Right atrium auricular region (tissue), 2 donors: Measurements from ENCODE around the gene MS4A10. TPM values are rescaled to one million over a fixed set of nuclear protein-coding genes. Genes with fewer than 3 reads are reported as not detected.

ENCODE experiments used
- DNase-seq: peaks from one replicate; pipeline ENCODE4 v3.0.0-alpha.2; 2019; ENCODE audit warnings: low spot score
- H3K27ac ChIP-seq, 2 donors: fragments of 200-600 bp; sonication (generic); 1 replicate in 1 of 2; 2 replicates in 1 of 2; pipeline ENCODE4 v1.5.1; 2016 to 2019
- H3K27me3 ChIP-seq, 2 donors: fragments of 200-600 bp; sonication (generic); one replicate each; pipeline versions ENCODE4 v1.5.1 to v1.6.0; 2017 to 2019
- H3K36me3 ChIP-seq: fragments of 200-600 bp; sonication (generic); one replicate; pipeline ENCODE4 v1.5.1; 2016
- H3K4me1 ChIP-seq, 2 donors: fragments of 200-600 bp; sonication (generic); one replicate each; pipeline versions ENCODE4 v1.5.1 to v1.6.0; 2017 to 2019
- H3K4me3 ChIP-seq, 2 donors: fragments of 200-600 bp; sonication (generic); 1 replicate in 1 of 2; 2 replicates in 1 of 2; pipeline ENCODE4 v1.5.1; 2017 to 2019; ENCODE audit warnings: mild to moderate bottlenecking in 1 of 2, moderate library complexity in 1 of 2
- H3K9me3 ChIP-seq, 2 donors: fragments of 200-600 bp; sonication (generic); one replicate each; pipeline ENCODE4 v1.5.1; 2019
- total RNA-seq, 2 donors: library from RNA; depleted of rRNA; stranded (reverse); fragments of >200 nt; gene quantifications; one replicate each; pipeline ENCODE4 v1.1.0, GENCODE V29; 2016
- TF ChIP-seq, protein P1 (sequence below), 2 donors: fragments of 200-600 bp; sonication (generic); IDR thresholded peaks; one replicate each; pipeline ENCODE4 v1.5.1; 2019; ENCODE audit warnings: antibody characterized with exemption in 2 of 2

Gene MS4A10
- total RNA-seq = not detected

DNA sequence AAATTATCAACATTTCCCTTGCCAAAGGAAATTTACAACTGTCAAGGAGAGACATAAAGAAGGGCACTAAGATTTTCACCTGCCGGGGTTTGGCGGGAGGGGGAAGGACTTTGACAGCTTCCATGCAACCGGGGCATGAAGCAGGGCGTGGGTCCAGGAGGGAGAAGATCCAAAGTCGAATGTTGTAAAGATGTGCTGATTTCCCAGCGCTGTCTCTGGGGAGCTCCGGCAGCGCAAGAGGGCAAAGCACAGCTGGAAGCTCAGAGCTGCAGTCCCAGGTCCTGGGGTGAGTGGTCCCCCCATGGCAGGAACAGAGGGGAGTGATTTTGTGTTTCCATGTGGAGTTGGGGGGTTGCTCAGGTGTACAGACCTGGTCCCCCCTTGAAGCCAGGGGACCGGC is at the start of gene MS4A10:
TSS of gene MS4A10 (plus strand) at position 198 of the 400 bp plus-strand sequence. CDS start 5,003 bp downstream, outside the sequence.
- TF ChIP-seq, protein P1, sequence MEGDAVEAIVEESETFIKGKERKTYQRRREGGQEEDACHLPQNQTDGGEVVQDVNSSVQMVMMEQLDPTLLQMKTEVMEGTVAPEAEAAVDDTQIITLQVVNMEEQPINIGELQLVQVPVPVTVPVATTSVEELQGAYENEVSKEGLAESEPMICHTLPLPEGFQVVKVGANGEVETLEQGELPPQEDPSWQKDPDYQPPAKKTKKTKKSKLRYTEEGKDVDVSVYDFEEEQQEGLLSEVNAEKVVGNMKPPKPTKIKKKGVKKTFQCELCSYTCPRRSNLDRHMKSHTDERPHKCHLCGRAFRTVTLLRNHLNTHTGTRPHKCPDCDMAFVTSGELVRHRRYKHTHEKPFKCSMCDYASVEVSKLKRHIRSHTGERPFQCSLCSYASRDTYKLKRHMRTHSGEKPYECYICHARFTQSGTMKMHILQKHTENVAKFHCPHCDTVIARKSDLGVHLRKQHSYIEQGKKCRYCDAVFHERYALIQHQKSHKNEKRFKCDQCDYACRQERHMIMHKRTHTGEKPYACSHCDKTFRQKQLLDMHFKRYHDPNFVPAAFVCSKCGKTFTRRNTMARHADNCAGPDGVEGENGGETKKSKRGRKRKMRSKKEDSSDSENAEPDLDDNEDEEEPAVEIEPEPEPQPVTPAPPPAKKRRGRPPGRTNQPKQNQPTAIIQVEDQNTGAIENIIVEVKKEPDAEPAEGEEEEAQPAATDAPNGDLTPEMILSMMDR (IDR thresholded peaks at IDR 0.05) = no peak
- Histone ChIP-seq H3K4me1 (peaks cover 0 to 19% of the 10 kb centered on the region in 2 donors), H3K4me3 (no peak within 1 kb of the TSS), H3K27ac (no peak within 1 kb of the TSS), H3K9me3 (no peaks in the 10 kb centered on the region), H3K36me3 (no peaks in the 10 kb centered on the region), H3K27me3 (no peaks in the 10 kb centered on the region)
- no peak for DNase-seq

DNA sequence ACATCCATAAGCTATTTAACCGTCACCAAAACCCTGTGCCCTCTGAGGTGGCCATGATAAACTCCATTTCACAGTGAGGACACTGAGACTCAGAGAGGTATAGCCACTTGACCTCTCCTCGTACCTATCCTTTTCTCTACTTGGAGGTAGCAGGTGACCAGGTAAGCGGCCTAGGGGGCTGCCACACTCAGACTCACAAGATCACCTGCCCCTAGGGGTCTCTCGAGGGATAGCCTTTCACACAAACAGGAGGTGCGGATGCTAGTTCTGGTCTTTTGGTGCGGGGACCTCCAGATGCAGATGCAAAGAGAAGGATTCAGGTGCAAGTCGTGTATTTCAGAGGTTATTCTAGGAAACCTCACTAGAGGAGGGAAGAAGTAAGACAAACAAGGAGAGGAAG is 46.0 kb upstream of the MS4A10 start:
- H3K27ac ChIP-seq = no peak overlapping the region
- no peaks in the 10 kb centered on the region for H3K36me3 ChIP-seq
- TF ChIP-seq, protein P1 (IDR thresholded peaks at IDR 0.05) = no peak
- H3K4me1 ChIP-seq = no peaks in the 10 kb centered on the region
- no peak overlapping the region for H3K4me3 ChIP-seq
- H3K9me3 ChIP-seq = peaks cover 0 to 17% of the 10 kb centered on the region in 2 donors
- H3K27me3 ChIP-seq = no peaks in the 10 kb centered on the region
- no peak for DNase-seq

DNA sequence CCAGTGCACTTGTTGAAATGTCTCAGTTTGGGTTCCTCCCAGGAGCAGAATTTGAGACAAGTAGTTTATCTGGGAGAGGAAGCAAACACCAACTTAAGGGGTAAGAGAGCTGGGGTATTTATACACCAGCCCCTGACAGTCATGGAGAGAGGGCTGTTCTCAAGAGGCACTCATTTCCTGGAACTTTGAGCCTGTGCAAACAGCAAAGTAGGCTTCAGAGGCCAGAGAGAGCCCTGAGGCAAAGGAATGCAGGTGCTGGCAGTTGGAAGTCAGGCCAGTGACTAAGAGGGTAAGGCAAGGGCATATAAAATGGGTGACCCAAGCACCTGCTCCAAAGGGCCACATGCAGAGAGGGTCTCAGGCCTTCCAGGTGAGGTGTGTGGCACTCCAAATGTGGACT is 44.6 kb upstream of the MS4A10 start:
- no peaks in the 10 kb centered on the region for H3K27me3 ChIP-seq
- no peaks in the 10 kb centered on the region for H3K36me3 ChIP-seq
- no peak for DNase-seq
- no peak overlapping the region for H3K27ac ChIP-seq
- H3K9me3 ChIP-seq = peaks cover 0 to 21% of the 10 kb centered on the region in 2 donors
- H3K4me1 ChIP-seq = no peaks in the 10 kb centered on the region
- TF ChIP-seq, protein P1 (IDR thresholded peaks at IDR 0.05) = no peak
- H3K4me3 ChIP-seq = no peak overlapping the region

DNA sequence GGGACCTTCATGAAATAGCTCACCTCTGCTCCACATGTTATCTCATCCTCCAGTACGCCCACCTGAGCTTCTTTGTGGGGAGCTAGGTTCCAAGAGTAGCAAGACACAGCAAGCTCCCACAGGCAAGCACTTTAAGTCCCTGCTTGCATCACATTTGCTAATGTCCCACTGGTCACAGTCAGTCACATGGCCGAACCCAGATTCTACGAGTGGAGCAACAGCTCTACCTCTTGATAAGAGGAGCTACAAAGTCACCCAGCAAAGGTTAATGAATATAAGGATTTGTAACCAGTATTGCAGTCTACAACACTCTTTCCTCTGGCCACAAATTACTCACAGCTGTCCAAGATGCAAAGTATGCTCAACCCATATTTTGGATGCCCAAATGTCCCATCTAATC is 43.7 kb upstream of the MS4A10 start:
- TF ChIP-seq, protein P1 (IDR thresholded peaks at IDR 0.05) = no peak
- H3K36me3 ChIP-seq = no peaks in the 10 kb centered on the region

DNA sequence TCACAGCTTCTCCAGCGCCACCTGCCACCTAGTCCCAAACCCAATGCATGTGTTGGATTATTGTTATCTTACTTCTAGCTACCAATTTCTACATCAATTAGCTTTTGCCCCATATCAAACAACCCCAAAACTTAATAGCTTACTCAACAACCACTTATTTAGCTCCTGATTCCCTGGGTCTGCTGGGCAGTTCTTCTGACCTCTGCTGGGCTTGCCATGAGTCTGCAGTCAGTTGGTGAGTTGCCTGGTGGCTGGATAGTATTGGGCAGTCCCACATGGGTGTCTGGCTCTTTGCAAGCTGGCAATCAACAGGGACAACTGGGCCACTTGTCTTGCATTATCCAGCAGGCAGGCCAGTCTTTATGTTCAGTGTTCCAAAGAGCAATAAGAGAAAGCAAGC is 42.1 kb upstream of the MS4A10 start:
- Histone ChIP-seq H3K27ac (no peak overlapping the region), H3K4me3 (no peak overlapping the region), H3K4me1 (no peaks in the 10 kb centered on the region), H3K27me3 (no peaks in the 10 kb centered on the region), H3K9me3 (peaks cover 0 to 21% of the 10 kb centered on the region in 2 donors), H3K36me3 (no peaks in the 10 kb centered on the region)
- DNase-seq = no peak
- TF ChIP-seq, protein P1 (IDR thresholded peaks at IDR 0.05) = no peak

More for the DNA sequence above, 43.7 kb upstream of the MS4A10 start:
- Histone ChIP-seq H3K27me3 (no peaks in the 10 kb centered on the region), H3K4me3 (no peak overlapping the region), H3K9me3 (peaks cover 0 to 21% of the 10 kb centered on the region in 2 donors), H3K4me1 (no peaks in the 10 kb centered on the region), H3K27ac (no peak overlapping the region)
- DNase-seq = no peak

DNA sequence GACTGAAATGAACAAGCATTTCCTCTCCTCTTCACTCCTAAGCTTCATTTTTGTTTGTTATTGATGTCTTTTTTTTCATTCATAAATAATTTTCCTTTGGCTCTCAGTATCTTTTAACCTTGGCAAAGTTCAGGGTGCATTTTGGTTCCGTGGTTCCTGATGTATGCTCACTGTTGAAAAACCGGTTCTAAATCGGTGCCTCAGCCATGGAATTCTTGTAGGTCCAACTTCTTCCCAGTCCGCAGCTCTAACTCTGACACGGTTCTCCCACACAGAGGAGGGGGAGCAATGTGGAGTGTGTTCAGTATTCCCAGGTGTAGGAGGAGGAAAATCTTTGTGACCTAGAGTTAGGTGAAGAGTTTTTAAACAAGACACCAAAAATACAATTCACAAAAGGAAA is 41.0 kb upstream of the MS4A10 start:
- no peaks in the 10 kb centered on the region for H3K27me3 ChIP-seq
- peaks cover 0 to 21% of the 10 kb centered on the region in 2 donors for H3K9me3 ChIP-seq
- H3K4me1 ChIP-seq = no peaks in the 10 kb centered on the region
- TF ChIP-seq, protein P1 (IDR thresholded peaks at IDR 0.05) = no peak
- no peak overlapping the region for H3K4me3 ChIP-seq
- H3K27ac ChIP-seq = no peak overlapping the region
- H3K36me3 ChIP-seq = no peaks in the 10 kb centered on the region
- no peak for DNase-seq
